ENCODE data around the gene PNCK. TPM values are rescaled to one million over a fixed set of nuclear protein-coding genes. Genes with fewer than 3 reads are reported as not detected.

The PNCK gene
- total RNA-seq, 1 experiment from 2014 or later = 1.1 TPM

DNA sequence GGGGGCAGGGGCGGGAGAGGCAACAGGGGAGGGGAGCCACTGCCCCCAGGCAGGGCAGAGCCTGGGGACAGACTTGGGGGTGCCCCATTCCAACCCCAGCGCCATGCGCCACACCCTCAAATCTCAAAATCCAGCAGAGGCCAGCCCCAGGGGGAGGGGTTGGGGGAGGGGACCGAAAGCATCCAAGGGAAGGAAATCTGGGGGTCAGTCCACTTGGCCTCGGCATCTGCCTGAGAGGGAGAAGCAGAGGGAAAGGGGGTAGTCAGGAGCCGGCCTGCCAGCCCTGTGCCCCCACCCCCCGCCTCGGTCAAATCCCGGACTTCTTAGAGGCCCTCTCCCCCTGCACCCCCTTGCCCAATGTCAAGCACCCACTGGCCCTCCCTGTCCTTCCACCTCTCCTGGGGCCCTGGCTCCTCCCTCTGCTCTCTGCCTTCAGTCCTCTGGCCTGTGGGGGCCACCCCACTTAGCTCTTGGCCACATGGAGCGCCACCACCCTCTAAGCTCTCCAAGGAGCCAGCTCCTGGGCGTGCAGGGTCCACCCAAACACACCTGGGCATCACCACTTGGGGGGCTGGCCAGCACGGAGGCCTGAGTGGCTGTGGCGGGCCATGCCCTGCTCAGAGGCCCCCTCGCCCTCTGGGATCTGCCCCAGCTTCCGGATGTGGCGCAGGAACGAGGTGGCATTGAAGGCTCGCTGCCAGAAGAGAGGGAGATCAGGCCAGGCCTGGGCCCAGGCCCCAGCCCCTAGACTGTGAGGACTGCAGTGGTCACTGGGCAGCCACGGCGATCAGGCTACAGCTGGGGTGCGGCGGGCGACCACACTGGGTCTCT lies 3.5 kb downstream of the PNCK start:
- H3K4me1 Mint-ChIP-seq (ENCODE audit: low read depth, unreplicated experiment) = peaks cover 12% of the 10 kb centered on the region
- no peak for DNase-seq
- no TSS peak for BruUV-seq (replicated peaks)
- no peak overlapping the region for H3K27ac Mint-ChIP-seq (ENCODE audit: unreplicated experiment)
- H3K4me3 Mint-ChIP-seq (ENCODE audit: low read depth, unreplicated experiment) = no peak overlapping the region
- CTCF ChIA-PET = no interaction called here
- peaks cover 75% of the 10 kb centered on the region for H3K27me3 Mint-ChIP-seq (ENCODE audit: unreplicated experiment)
- TF ChIP-seq, protein P1, sequence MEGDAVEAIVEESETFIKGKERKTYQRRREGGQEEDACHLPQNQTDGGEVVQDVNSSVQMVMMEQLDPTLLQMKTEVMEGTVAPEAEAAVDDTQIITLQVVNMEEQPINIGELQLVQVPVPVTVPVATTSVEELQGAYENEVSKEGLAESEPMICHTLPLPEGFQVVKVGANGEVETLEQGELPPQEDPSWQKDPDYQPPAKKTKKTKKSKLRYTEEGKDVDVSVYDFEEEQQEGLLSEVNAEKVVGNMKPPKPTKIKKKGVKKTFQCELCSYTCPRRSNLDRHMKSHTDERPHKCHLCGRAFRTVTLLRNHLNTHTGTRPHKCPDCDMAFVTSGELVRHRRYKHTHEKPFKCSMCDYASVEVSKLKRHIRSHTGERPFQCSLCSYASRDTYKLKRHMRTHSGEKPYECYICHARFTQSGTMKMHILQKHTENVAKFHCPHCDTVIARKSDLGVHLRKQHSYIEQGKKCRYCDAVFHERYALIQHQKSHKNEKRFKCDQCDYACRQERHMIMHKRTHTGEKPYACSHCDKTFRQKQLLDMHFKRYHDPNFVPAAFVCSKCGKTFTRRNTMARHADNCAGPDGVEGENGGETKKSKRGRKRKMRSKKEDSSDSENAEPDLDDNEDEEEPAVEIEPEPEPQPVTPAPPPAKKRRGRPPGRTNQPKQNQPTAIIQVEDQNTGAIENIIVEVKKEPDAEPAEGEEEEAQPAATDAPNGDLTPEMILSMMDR (IDR thresholded peaks at IDR 0.05; ENCODE audit: unreplicated experiment) = no peak
- intact Hi-C loops (cut with micrococcal nuclease; ENCODE audit: unreplicated experiment) = loop anchor here (5.0 kb wide), 1 partner anchor 133 kb away; no protein-coding TSS in a partner anchor
- no peaks in the 10 kb centered on the region for H3K9me3 Mint-ChIP-seq (ENCODE audit: low read depth, unreplicated experiment)
- no peaks in the 10 kb centered on the region for H3K36me3 Mint-ChIP-seq (ENCODE audit: insufficient read depth, unreplicated experiment)

DNA sequence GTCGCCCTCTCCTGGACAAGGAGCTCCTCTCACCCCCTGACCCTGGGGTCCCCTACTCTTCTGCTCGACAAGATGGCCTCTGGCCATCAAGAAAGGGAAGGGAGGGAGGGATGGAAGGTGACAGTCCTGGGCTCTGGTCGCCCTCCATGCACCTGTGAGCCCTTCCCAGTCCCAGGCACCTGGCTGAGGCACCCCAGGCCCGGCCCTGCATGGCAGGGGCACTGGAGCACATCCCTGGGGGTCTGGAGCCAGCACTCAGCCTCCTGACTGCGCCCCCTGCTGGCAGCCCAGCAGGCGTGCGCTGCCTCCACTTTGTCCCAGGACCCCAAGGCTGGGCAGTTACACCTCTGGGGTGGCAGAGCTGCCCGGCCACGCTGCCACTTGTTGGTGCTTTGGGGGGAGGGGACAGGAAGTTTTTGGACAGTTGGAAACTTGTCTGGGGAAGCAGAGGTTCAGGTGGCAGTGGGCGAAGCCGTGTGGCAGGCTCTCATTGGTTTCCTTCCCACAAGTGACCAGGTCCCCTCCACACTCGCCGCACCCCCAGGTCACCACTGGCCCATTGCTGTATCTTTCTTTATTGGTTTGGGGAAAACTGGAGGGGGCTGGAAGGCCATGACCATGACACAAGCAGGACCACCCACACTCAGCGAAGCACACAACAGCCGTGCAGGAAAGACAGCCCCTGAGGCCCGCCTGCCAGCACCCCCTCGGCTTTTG lies 4.3 kb downstream of the PNCK start:
- Mint-ChIP-seq H3K27me3 (ENCODE audit: unreplicated experiment) (peaks cover 73% of the 10 kb centered on the region), H3K27ac (ENCODE audit: unreplicated experiment) (no peak overlapping the region), H3K4me1 (ENCODE audit: low read depth, unreplicated experiment) (peaks cover 12% of the 10 kb centered on the region), H3K9me3 (ENCODE audit: low read depth, unreplicated experiment) (no peaks in the 10 kb centered on the region), H3K4me3 (ENCODE audit: low read depth, unreplicated experiment) (no peak overlapping the region), H3K36me3 (ENCODE audit: insufficient read depth, unreplicated experiment) (no peaks in the 10 kb centered on the region)
- TF ChIP-seq, protein P1 (IDR thresholded peaks at IDR 0.05; ENCODE audit: unreplicated experiment) = peak; percentile 81
- no TSS peak for BruUV-seq (replicated peaks)
- peak; percentile 31 for DNase-seq
- intact Hi-C loops (cut with micrococcal nuclease; ENCODE audit: unreplicated experiment) = loop anchor here (5.0 kb wide), 1 partner anchor 132 kb away; no protein-coding TSS in a partner anchor
- CTCF ChIA-PET = interaction anchor here (2.2 kb wide), 1 partner anchor 131 kb away, joined by 25 read pairs; no protein-coding TSS in a partner anchor

DNA sequence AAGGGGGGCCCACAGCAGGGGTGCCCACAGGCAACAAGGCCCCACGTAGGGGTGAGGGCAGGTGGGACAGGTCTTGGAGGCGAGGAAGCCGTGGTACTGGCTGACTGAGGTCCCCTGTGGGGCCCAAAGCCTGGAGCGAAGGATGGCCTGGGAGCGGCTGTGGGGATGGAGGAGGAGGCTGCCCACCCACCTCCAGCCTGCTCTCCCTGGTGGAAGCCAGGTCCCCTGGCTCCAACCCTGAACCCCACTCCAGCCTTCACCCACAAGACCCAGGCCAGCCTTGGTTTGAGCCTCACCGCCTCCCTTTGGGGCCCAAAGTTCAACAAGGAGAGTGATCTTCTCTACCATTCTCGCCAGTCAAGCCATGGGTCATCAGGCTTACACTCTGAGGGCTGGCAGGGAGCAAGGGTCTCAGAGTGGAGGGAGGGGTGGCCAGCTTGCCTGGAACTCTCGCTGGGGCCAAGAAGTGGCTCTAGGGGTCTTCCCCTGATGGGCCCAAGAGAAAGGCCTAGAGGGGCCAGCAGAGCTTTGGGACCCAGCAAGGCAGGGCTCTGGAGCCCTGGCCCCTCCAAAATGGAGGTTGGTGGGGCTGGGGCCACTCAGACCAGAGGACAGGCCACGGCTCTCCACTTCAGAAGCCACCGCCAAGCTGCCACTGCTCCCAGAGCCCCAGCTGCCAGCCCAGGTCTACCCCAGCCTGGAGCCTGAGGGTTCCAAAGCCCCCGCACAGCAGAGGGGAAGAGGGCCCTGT lies 5.0 kb downstream of the PNCK start:
- intact Hi-C loops (cut with micrococcal nuclease; ENCODE audit: unreplicated experiment) = loop anchor here (5.0 kb wide), 1 partner anchor 131 kb away; no protein-coding TSS in a partner anchor
- Mint-ChIP-seq H3K36me3 (ENCODE audit: insufficient read depth, unreplicated experiment) (no peaks in the 10 kb centered on the region), H3K27me3 (ENCODE audit: unreplicated experiment) (peaks cover 66% of the 10 kb centered on the region), H3K27ac (ENCODE audit: unreplicated experiment) (no peak overlapping the region), H3K4me1 (ENCODE audit: low read depth, unreplicated experiment) (peaks cover 12% of the 10 kb centered on the region), H3K9me3 (ENCODE audit: low read depth, unreplicated experiment) (no peaks in the 10 kb centered on the region), H3K4me3 (ENCODE audit: low read depth, unreplicated experiment) (no peak overlapping the region)
- DNase-seq = no peak
- CTCF ChIA-PET = interaction anchor here (0.6 to 2.2 kb wide), 12 partner anchors 12 to 130 kb away, joined by 3 to 25 read pairs (median 4); partner anchors contain the start of genes DUSP9 and SLC6A8
- TF ChIP-seq, protein P1 (IDR thresholded peaks at IDR 0.05; ENCODE audit: unreplicated experiment) = no peak
- BruUV-seq (replicated peaks) = no TSS peak

DNA sequence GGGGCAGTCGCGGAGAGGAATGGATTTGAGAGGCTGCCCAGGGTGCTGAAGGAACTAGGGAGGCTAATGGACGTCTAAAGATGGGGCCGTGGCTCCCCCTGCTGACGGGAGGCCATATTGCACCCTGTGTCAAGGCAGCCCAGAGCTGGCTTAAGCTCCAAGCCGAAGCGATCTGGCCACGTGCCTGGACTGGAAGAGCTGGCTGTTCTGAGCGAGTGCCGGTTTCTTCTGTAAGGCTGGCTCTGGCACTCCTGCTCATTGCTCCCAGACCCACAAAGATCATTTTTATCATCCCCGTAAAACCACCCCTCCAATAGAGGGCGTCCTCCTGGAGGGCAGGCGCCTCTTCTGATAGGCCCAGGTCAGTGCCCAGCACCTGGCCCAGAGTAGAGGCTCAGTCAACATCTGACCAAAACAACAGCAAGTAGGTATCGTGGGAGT lies 5.6 kb downstream of the PNCK start:
- CTCF ChIA-PET = interaction anchor here (0.6 to 2.2 kb wide), 13 partner anchors 11 to 703 kb away, joined by 3 to 25 read pairs (median 4); partner anchors contain the start of genes DUSP9 and SLC6A8
- Mint-ChIP-seq H3K36me3 (ENCODE audit: insufficient read depth, unreplicated experiment) (no peaks in the 10 kb centered on the region), H3K9me3 (ENCODE audit: low read depth, unreplicated experiment) (no peaks in the 10 kb centered on the region), H3K4me3 (ENCODE audit: low read depth, unreplicated experiment) (peak overlapping the region; percentile 51), H3K27me3 (ENCODE audit: unreplicated experiment) (peaks cover 64% of the 10 kb centered on the region), H3K4me1 (ENCODE audit: low read depth, unreplicated experiment) (peaks cover 12% of the 10 kb centered on the region), H3K27ac (ENCODE audit: unreplicated experiment) (no peak overlapping the region)
- peak; percentile 85 for DNase-seq
- BruUV-seq (replicated peaks) = no TSS peak
- intact Hi-C loops (cut with micrococcal nuclease; ENCODE audit: unreplicated experiment) = loop anchor here (5.0 kb wide), 1 partner anchor 131 kb away; no protein-coding TSS in a partner anchor
- TF ChIP-seq, protein P1 (IDR thresholded peaks at IDR 0.05; ENCODE audit: unreplicated experiment) = peak; percentile 79

Measured in Calu3 (cell line).